Tibial nerve (tissue), 4 donors: ENCODE data around the gene UBE2G2. TPM values are rescaled to one million over a fixed set of nuclear protein-coding genes. Genes with fewer than 3 reads are reported as not detected.
"Not testable (repeated sequence)": the region's sequence is repeated elsewhere in the genome, so short reads cannot be mapped to it uniquely, and the experiment has no call there.

Experiments
- DNase-seq, 2 donors: peaks; one replicate each; pipeline ENCODE4 v3.0.0-alpha.2; 2019; ENCODE audit warnings: low spot score in 2 of 2
- H3K27ac ChIP-seq, 4 donors: fragments of 200-600 bp; sonication (generic) in 3 of 4; one replicate each; pipeline ENCODE4 v1.5.1; 2017 to 2019; ENCODE audit warnings: mild to moderate bottlenecking in 1 of 4
- H3K27me3 ChIP-seq, 2 donors: fragments of 200-600 bp; sonication (generic) in 1 of 2; one replicate each; pipeline versions ENCODE4 v1.5.1 to v1.6.0; 2017 to 2019
- H3K36me3 ChIP-seq, 3 donors: fragments of 200-600 bp; sonication (generic); one replicate each; pipeline ENCODE4 v1.5.1; 2018 to 2019
- H3K4me1 ChIP-seq, 4 donors: fragments of 200-600 bp; sonication (generic) in 3 of 4; one replicate each; pipeline ENCODE4 v1.5.1; 2017 to 2019
- H3K4me3 ChIP-seq, 4 donors: fragments of 200-600 bp; sonication (generic) in 3 of 4; one replicate each; pipeline ENCODE4 v1.5.1; 2017 to 2019; ENCODE audit warnings: mild to moderate bottlenecking in 1 of 4, moderate library complexity in 1 of 4
- H3K9me3 ChIP-seq, 4 donors: fragments of 200-600 bp; sonication (generic) in 3 of 4; one replicate each; pipeline ENCODE4 v1.5.1; 2017 to 2019
- EP300 ChIP-seq, 2 donors: sonication (generic); formaldehyde crosslinking; IDR thresholded peaks; one replicate each; pipeline ENCODE4 v1.6.1; 2017; ENCODE audit warnings: antibody characterized with exemption in 2 of 2, mild to moderate bottlenecking in 1 of 2
- POLR2A ChIP-seq, 2 donors: fragments of 450-650 bp; IDR thresholded peaks; one replicate each; pipeline ENCODE4 v1.6.1; 2017; ENCODE audit warnings: antibody characterized with exemption in 2 of 2, mild to moderate bottlenecking in 2 of 2, moderate library complexity in 2 of 2
- WGBS, 2 donors: methylation state at CpG; one replicate each; pipeline ENCODE4 v1.1.5; 2018; 5-methylcytosine and 5-hydroxymethylcytosine counted together
- total RNA-seq, 4 donors: library from RNA; depleted of rRNA; stranded (reverse); fragments of >200 nt; gene quantifications; one replicate each; pipeline ENCODE4 v1.1.0, GENCODE V29; 2016
- TF ChIP-seq, protein P1 (sequence below), 5 experiments: fragments of 200-600 bp in 3 of 5; fragments of 450-650 bp in 2 of 5; sonication (generic) in 3 of 5; IDR thresholded peaks; one replicate each; pipeline ENCODE4 v1.5.1; 2016 to 2019; ENCODE audit warnings: antibody characterized with exemption in 5 of 5, mild to moderate bottlenecking in 3 of 5, moderate library complexity in 2 of 5

UBE2G2 gene
- total RNA-seq, 4 donors from 2014 or later: 89.4 to 165 (median 99.3) TPM

DNA sequence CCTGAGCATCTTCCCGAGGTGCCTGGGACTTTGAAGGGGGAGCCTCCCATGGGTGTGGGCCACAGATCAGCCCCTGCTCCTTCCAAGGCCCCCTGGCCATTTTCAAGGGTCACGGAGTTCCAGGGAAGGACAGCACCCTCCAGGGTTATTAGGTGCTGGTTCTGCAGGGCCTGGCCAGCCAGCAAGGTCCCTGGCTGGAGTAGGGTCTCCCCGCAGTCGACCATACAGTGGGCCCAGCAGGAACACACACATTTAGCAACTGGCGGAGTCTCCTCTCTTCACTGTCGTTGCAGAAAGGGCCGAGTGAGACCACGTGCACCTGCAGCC is 34.0 kb upstream of the UBE2G2 start:
- 73 to 76% methylated on average over 7 of the region's 8 CpGs for WGBS, 2 donors
- no peak for DNase-seq
- no peaks in the 10 kb centered on the region for H3K27me3 ChIP-seq

GRCh38 chr21:44834951-44835646 is 33.5 kb upstream of the UBE2G2 start:
- H3K4me1 ChIP-seq: peaks cover 0 to 5% (median 0%) of the 10 kb centered on the region in 4 donors
- H3K4me3 ChIP-seq: no peak overlapping the region
- TF ChIP-seq, protein P1, sequence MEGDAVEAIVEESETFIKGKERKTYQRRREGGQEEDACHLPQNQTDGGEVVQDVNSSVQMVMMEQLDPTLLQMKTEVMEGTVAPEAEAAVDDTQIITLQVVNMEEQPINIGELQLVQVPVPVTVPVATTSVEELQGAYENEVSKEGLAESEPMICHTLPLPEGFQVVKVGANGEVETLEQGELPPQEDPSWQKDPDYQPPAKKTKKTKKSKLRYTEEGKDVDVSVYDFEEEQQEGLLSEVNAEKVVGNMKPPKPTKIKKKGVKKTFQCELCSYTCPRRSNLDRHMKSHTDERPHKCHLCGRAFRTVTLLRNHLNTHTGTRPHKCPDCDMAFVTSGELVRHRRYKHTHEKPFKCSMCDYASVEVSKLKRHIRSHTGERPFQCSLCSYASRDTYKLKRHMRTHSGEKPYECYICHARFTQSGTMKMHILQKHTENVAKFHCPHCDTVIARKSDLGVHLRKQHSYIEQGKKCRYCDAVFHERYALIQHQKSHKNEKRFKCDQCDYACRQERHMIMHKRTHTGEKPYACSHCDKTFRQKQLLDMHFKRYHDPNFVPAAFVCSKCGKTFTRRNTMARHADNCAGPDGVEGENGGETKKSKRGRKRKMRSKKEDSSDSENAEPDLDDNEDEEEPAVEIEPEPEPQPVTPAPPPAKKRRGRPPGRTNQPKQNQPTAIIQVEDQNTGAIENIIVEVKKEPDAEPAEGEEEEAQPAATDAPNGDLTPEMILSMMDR (IDR thresholded peaks at IDR 0.05): no peak
- TF ChIP-seq POLR2A (IDR thresholded peaks at IDR 0.05): no peak
- H3K27ac ChIP-seq: no peak overlapping the region
- no peaks in the 10 kb centered on the region for H3K36me3 ChIP-seq
- 85 to 87% methylated on average over 29 of the region's 29 CpGs for WGBS, 2 donors
- DNase-seq: no peak
- no peaks in the 10 kb centered on the region for H3K9me3 ChIP-seq
- H3K27me3 ChIP-seq: no peaks in the 10 kb centered on the region

More for the DNA sequence above, 34.0 kb upstream of the UBE2G2 start:
- H3K4me1 ChIP-seq: peaks cover 0 to 5% (median 0%) of the 10 kb centered on the region in 4 donors
- H3K36me3 ChIP-seq: no peaks in the 10 kb centered on the region
- TF ChIP-seq, protein P1 (IDR thresholded peaks at IDR 0.05): no peak
- TF ChIP-seq EP300 (IDR thresholded peaks at IDR 0.05) (no peak), POLR2A (IDR thresholded peaks at IDR 0.05) (no peak)
- H3K27ac ChIP-seq: no peak overlapping the region
- H3K9me3 ChIP-seq: no peaks in the 10 kb centered on the region
- H3K4me3 ChIP-seq: no peak overlapping the region

DNA sequence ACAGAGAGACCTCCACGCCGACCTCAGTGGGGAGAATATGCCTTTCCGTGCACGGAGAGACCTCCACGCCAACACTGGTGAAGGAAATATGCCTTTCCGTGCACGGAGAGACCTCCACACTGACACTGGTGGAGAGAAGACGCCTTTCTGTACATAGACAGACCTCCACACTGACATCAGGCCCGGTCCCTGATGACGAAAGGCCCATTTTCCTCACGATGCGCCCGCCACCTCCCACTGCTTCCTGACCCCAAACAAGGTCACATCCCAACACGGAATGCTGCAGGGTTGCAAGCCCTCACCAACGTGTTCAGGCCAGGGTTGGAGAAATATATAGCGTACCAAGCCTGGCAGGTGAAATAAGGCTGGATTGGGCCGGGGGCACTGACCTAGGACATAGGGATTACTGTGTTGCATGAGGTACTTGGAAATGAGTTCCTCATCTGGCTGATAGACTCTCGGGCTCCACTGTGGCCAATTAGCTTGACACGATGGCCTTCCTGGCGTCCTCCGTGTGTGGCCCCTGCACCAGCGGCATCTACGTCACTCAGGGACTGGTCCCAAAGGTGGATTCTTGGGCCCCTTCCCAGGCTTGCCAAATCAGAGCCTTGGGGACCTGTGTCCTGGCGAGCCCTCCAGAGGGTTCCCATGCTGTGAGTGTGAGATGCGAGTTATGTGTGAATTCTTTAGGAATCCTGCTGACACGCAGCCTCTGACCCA is 32.8 kb upstream of the UBE2G2 start:
- 81 to 82% methylated on average over 25 to 26 of the region's 26 CpGs for WGBS, 2 donors

GRCh38 chr21:44833663-44834062 is 32.0 kb upstream of the UBE2G2 start:
- TF ChIP-seq, protein P1 (IDR thresholded peaks at IDR 0.05): no peak
- TF ChIP-seq POLR2A (IDR thresholded peaks at IDR 0.05) (no peak), EP300 (IDR thresholded peaks at IDR 0.05) (no peak)
- no peak for DNase-seq

More for the DNA sequence above, 32.8 kb upstream of the UBE2G2 start:
- Histone ChIP-seq H3K9me3 (peaks cover 0 to 3% (median 0%) of the 10 kb centered on the region in 4 donors), H3K36me3 (no peaks in the 10 kb centered on the region), H3K4me3 (no peak overlapping the region), H3K27me3 (no peaks in the 10 kb centered on the region), H3K27ac (no peak overlapping the region), H3K4me1 (peaks cover 0 to 5% (median 0%) of the 10 kb centered on the region in 4 donors)
- no peak for DNase-seq
- TF ChIP-seq EP300 (IDR thresholded peaks at IDR 0.05) (no peak), POLR2A (IDR thresholded peaks at IDR 0.05) (no peak)
- TF ChIP-seq, protein P1 (IDR thresholded peaks at IDR 0.05): no peak

GRCh38 chr21:44832516-44833255 is 31.1 kb upstream of the UBE2G2 start:
- DNase-seq, H3K27me3 ChIP-seq: not testable (repeated sequence)
- WGBS, 2 donors: 84 to 86% methylated on average over 23 of the region's 23 CpGs

More at GRCh38 chr21:44833663-44834062, 32.0 kb upstream of the UBE2G2 start:
- Histone ChIP-seq H3K27ac (no peak overlapping the region), H3K4me1 (peaks cover 0 to 5% (median 0%) of the 10 kb centered on the region in 4 donors), H3K4me3 (no peak overlapping the region), H3K9me3 (peaks cover 0 to 10% (median 0%) of the 10 kb centered on the region in 4 donors), H3K36me3 (no peaks in the 10 kb centered on the region), H3K27me3 (no peaks in the 10 kb centered on the region)
- 78 to 84% methylated on average over 5 of the region's 5 CpGs for WGBS, 2 donors

More at GRCh38 chr21:44832516-44833255, 31.1 kb upstream of the UBE2G2 start:
- H3K4me3 ChIP-seq, H3K4me1 ChIP-seq, H3K36me3 ChIP-seq, H3K27ac ChIP-seq: not testable (repeated sequence)
- peaks cover 0 to 20% (median 2%) of the 10 kb centered on the region in 4 donors for H3K9me3 ChIP-seq
